Left colon (tissue), 2 donors: ENCODE data around the gene TULP4. TPM values are rescaled to one million over a fixed set of nuclear protein-coding genes. Genes with fewer than 3 reads are reported as not detected.
"Not testable (repeated sequence)": the region's sequence is repeated elsewhere in the genome, so short reads cannot be mapped to it uniquely, and the experiment has no call there.

Experiments used
- ATAC-seq: fragments of 200-7000 bp; cut with Tn5 transposase; one replicate; pipeline ENCODE4 v1.9.1; 2020; ENCODE audit warnings: mild to moderate bottlenecking, moderate library complexity
- DNase-seq, 2 donors: peaks; one replicate each; pipeline ENCODE4 v3.0.0-alpha.2; 2020
- intact Hi-C, 2 donors: fragments of 100-400 bp; cut with DNase I in 1 of 2; cut with micrococcal nuclease in 1 of 2; formaldehyde crosslinking; loops; one replicate each; pipeline versions ENCODE4 v1.11.2 to v1.14.0; 2022; cut with DNase I, micrococcal nuclease
- total RNA-seq, 2 donors: library from RNA; stranded (reverse); fragmentation: NEBNext Ultra II Directional; extraction: Animal tissue kit (Norgen Biotek cat#: 25700); gene quantifications; one replicate each; pipeline ENCODE4 v1.2.1, GENCODE V29; 2021
- donor health status: DM: no; HTN: no; CAD: no.
- donor health status: DM: yes; HTN: yes; CAD: no.

The TULP4 gene
- total RNA-seq, 2 donors from 2014 or later: 69.2 to 77.5 TPM

GRCh38 chr6:158474961-158475343, 162.7 kb downstream of the TULP4 start:
- intact Hi-C loops: no loop called here
- DNase-seq (peak in 1 of 2 donors; percentile 13), ATAC-seq (peak; percentile 41)

- intact Hi-C loops: no loop called here
- ATAC-seq (peak; percentile 89), DNase-seq (peak; percentile 41 to 48)
Measured at GRCh38 chr6:158475344-158476302, 163.4 kb downstream of the TULP4 start.

- intact Hi-C loops: no loop called here
- no peak for ATAC-seq
- no peak for DNase-seq
Measured at GRCh38 chr6:158476389-158476788, 164.1 kb downstream of the TULP4 start.

GRCh38 chr6:158477722-158478121, 165.5 kb downstream of the TULP4 start:
- ATAC-seq, intact Hi-C loops, DNase-seq: not testable (repeated sequence)

- DNase-seq (no peak), ATAC-seq (no peak)
- intact Hi-C loops: no loop called here
Measured at GRCh38 chr6:158480989-158481388, 168.7 kb downstream of the TULP4 start.

GRCh38 chr6:158481690-158482473, 169.6 kb downstream of the TULP4 start:
- DNase-seq: no peak
- intact Hi-C loops: no loop called here
- no peak for ATAC-seq

- DNase-seq: no peak
- ATAC-seq: no peak
- intact Hi-C loops: no loop called here
Measured at GRCh38 chr6:158485431-158485830, 173.2 kb downstream of the TULP4 start.

- intact Hi-C loops: no loop called here
- ATAC-seq (no peak), DNase-seq (no peak)
Measured at GRCh38 chr6:158487495-158487894, 175.2 kb downstream of the TULP4 start.

- intact Hi-C loops: no loop called here
- no peak for ATAC-seq
- no peak for DNase-seq
Measured at GRCh38 chr6:158488065-158488464, 175.8 kb downstream of the TULP4 start.

- no peak for ATAC-seq
- intact Hi-C loops: no loop called here
- no peak for DNase-seq
Measured at GRCh38 chr6:158489441-158489840, 177.2 kb downstream of the TULP4 start.

- ATAC-seq (no peak), DNase-seq (no peak)
- intact Hi-C loops: no loop called here
Measured at GRCh38 chr6:158492881-158493280, 180.6 kb downstream of the TULP4 start.

GRCh38 chr6:158496700-158497099, 184.4 kb downstream of the TULP4 start:
- no peak for ATAC-seq
- DNase-seq: no peak
- intact Hi-C loops: no loop called here

- intact Hi-C loops: no loop called here
- ATAC-seq: no peak
- no peak for DNase-seq
Measured at GRCh38 chr6:158497620-158498019, 185.4 kb downstream of the TULP4 start.

GRCh38 chr6:158498362-158498761, 186.1 kb downstream of the TULP4 start:
- DNase-seq (no peak), ATAC-seq (no peak)
- intact Hi-C loops: no loop called here

- ATAC-seq: no peak
- DNase-seq: no peak
Measured at GRCh38 chr6:158499601-158500000, 187.3 kb downstream of the TULP4 start.

GRCh38 chr6:158500016-158500735, 187.9 kb downstream of the TULP4 start:
- intact Hi-C loops: no loop called here
- ATAC-seq (no peak), DNase-seq (no peak)

More at GRCh38 chr6:158499601-158500000, 187.3 kb downstream of the TULP4 start:
- intact Hi-C loops: no loop called here

- DNase-seq (no peak), ATAC-seq (no peak)
- intact Hi-C loops: no loop called here
Measured at GRCh38 chr6:158501360-158502262, 189.3 kb downstream of the TULP4 start.

GRCh38 chr6:158502263-158502950, 190.1 kb downstream of the TULP4 start:
- intact Hi-C loops: no loop called here
- no peak for ATAC-seq
- no peak for DNase-seq
